Glutamatergic neuron (in vitro differentiated cells): ENCODE data around the gene FILIP1L. TPM values are rescaled to one million over a fixed set of nuclear protein-coding genes. Genes with fewer than 3 reads are reported as not detected.
A peak's percentile ranks its signal among the peaks of the same experiment; 100 is the strongest.

Source experiments
- DNase-seq: peaks from one replicate; pipeline ENCODE4 v3.0.0; 2022
- H3K27ac Mint-ChIP-seq: one replicate; pipeline ENCODE4 v1.8.0; 2020; ENCODE audit warnings: mild to moderate bottlenecking, mixed read lengths, inconsistent platforms; ENCODE audit not compliant: unreplicated experiment
- H3K27me3 Mint-ChIP-seq: one replicate; pipeline ENCODE4 v1.8.0; 2020; ENCODE audit warnings: mild to moderate bottlenecking, moderate library complexity, mixed read lengths, inconsistent platforms; ENCODE audit not compliant: unreplicated experiment
- H3K36me3 Mint-ChIP-seq: one replicate; pipeline ENCODE4 v1.8.0; 2020; ENCODE audit warnings: mild to moderate bottlenecking, mixed read lengths, inconsistent platforms; ENCODE audit not compliant: unreplicated experiment
- H3K4me1 Mint-ChIP-seq: one replicate; pipeline ENCODE4 v1.8.0; 2020; ENCODE audit warnings: mild to moderate bottlenecking, low read depth, mixed read lengths, inconsistent platforms; ENCODE audit not compliant: unreplicated experiment
- H3K4me3 Mint-ChIP-seq: one replicate; pipeline ENCODE4 v1.8.0; 2020; ENCODE audit warnings: mild to moderate bottlenecking, mixed read lengths, inconsistent platforms; ENCODE audit not compliant: unreplicated experiment
- H3K9me3 Mint-ChIP-seq: one replicate; pipeline ENCODE4 v1.8.0; 2020; ENCODE audit warnings: mild to moderate bottlenecking, moderate library complexity, mixed read lengths, inconsistent platforms; ENCODE audit not compliant: unreplicated experiment
- long read RNA-seq: library from polyadenylated mRNA; unstranded; transcript quantifications from one replicate; pipeline ENCODE4 v2.0.0, GENCODE V29; 2020; ENCODE audit not compliant: unreplicated experiment
- total RNA-seq: library from RNA; stranded (reverse); fragmentation: NEBNext Ultra II Directional; extraction: Animal tissue kit (Norgen Biotek cat#: 25700); gene quantifications from one replicate; pipeline ENCODE4 v1.2.1, GENCODE V29; 2021; ENCODE audit not compliant: unreplicated experiment
- TF ChIP-seq, protein P1 (sequence below): fragments of 200-600 bp; sonication (generic); IDR thresholded peaks from one replicate; pipeline ENCODE4 v1.5.0; 2021; ENCODE audit not compliant: partially characterized antibody, unreplicated experiment

Gene FILIP1L
- total RNA-seq, result 4.3 TPM
- long read RNA-seq, partial matches to known transcripts, result 0 of 7 reads
- long read RNA-seq, other reads (novel, unspliced or antisense), result 5 of 7 reads

GRCh38 chr3:100114413-100115030 is at the start of gene FILIP1L:
Gene FILIP1L (minus strand): TSS chr3:100114501.
- DNase-seq, result no peak
- no peaks in the 10 kb centered on the region for H3K27me3 Mint-ChIP-seq
- peaks cover 4% of the 10 kb centered on the region for H3K4me1 Mint-ChIP-seq
- TF ChIP-seq, protein P1, sequence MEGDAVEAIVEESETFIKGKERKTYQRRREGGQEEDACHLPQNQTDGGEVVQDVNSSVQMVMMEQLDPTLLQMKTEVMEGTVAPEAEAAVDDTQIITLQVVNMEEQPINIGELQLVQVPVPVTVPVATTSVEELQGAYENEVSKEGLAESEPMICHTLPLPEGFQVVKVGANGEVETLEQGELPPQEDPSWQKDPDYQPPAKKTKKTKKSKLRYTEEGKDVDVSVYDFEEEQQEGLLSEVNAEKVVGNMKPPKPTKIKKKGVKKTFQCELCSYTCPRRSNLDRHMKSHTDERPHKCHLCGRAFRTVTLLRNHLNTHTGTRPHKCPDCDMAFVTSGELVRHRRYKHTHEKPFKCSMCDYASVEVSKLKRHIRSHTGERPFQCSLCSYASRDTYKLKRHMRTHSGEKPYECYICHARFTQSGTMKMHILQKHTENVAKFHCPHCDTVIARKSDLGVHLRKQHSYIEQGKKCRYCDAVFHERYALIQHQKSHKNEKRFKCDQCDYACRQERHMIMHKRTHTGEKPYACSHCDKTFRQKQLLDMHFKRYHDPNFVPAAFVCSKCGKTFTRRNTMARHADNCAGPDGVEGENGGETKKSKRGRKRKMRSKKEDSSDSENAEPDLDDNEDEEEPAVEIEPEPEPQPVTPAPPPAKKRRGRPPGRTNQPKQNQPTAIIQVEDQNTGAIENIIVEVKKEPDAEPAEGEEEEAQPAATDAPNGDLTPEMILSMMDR, result no peak
- H3K27ac Mint-ChIP-seq, result peak within 1 kb of the TSS; percentile 12
- H3K4me3 Mint-ChIP-seq, result no peak within 1 kb of the TSS
- H3K36me3 Mint-ChIP-seq, result no peaks in the 10 kb centered on the region
- no peaks in the 10 kb centered on the region for H3K9me3 Mint-ChIP-seq

GRCh38 chr3:100163787-100164186 is 49.5 kb upstream of the FILIP1L start:
- H3K27me3 Mint-ChIP-seq, result no peaks in the 10 kb centered on the region
- TF ChIP-seq, protein P1, result no peak
- DNase-seq, result no peak
- H3K4me3 Mint-ChIP-seq, result no peak overlapping the region
- no peaks in the 10 kb centered on the region for H3K9me3 Mint-ChIP-seq
- no peak overlapping the region for H3K27ac Mint-ChIP-seq
- no peaks in the 10 kb centered on the region for H3K36me3 Mint-ChIP-seq
- H3K4me1 Mint-ChIP-seq, result no peaks in the 10 kb centered on the region

DNA sequence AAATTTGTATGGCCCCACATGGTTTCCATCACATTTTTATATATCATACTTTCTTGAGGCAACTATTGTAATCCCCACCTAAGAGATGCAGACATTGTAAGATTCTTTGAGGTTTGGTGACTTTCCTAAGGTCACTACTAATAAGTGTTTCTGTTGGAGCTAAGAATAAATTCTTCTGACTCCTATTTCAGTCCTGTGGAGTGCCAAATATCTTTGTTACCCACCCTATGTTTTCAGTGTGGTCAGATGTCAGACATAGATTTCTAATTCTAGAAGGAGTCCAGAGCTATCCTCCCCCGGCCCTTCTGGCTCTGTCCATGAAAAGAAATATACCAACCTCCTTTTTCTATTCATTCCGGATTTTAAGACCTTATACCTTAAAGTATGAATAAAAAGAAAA is 46.2 kb upstream of the FILIP1L start:
- Mint-ChIP-seq H3K27me3 (peaks cover 2% of the 10 kb centered on the region), H3K27ac (no peak overlapping the region), H3K4me1 (no peaks in the 10 kb centered on the region), H3K9me3 (peaks cover 3% of the 10 kb centered on the region), H3K4me3 (no peak overlapping the region), H3K36me3 (peaks cover 5% of the 10 kb centered on the region)
- TF ChIP-seq, protein P1, result no peak
- DNase-seq, result no peak

DNA sequence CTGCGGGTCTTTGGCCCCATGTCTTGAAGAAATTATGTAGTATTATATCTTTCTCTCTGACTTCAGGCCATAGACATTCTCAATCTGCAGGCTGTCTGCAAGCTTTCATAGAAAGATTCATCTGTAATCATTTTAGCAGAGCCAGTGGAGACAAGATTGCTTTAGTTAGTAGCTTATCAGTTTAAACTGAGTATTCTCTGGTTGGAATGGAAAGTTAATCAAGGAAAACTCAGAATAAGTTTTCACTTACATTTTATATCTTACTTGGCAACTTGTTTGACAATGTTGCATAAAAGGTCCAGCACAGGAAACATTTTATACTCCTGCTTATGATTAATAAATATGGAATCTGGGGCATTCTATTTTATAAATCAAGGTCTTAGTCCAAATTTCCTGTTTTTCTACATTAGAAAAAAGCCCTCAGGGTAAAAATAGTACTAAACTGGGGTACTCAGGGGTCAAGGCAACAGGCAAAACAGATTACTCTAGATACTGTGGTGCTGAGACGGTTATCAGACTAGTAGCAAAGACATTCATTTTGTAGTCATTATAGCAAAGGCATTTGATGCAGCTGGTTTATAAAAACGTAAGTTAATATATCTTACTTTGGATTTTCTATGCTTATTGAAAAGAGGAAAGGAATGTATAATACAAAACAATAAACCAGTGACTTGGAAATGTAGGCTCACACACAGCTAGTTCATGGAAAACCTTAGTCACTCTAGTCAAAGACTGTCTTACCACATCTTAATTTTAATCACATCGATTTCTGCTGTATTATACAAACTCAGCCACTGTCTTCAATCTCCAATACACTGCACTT is 45.2 kb upstream of the FILIP1L start:
- Mint-ChIP-seq H3K4me1 (no peaks in the 10 kb centered on the region), H3K27me3 (peaks cover 2% of the 10 kb centered on the region), H3K36me3 (peaks cover 12% of the 10 kb centered on the region), H3K9me3 (peaks cover 3% of the 10 kb centered on the region), H3K4me3 (no peak overlapping the region), H3K27ac (no peak overlapping the region)
- DNase-seq, result no peak
- TF ChIP-seq, protein P1, result no peak

DNA sequence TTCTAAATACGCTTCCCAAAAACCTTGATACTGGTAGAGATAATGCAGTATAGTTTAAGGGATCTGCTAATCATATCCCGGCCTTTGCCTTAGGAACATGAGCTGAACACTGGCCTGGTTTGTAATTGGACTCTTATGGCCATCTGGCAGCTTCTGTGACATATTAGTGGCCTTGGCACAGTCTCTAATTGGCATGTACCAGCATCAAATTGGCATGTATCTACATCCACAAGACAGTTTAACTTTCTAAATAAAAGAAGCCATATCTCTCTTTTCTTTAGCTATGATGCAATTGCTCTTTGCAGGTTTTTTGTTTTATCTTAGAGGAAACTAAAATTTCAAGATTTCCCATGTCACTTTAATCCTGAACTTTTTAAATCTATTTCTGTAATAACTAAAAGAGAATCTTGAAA is 44.6 kb upstream of the FILIP1L start:
- H3K27me3 Mint-ChIP-seq, result peaks cover 2% of the 10 kb centered on the region
- H3K36me3 Mint-ChIP-seq, result peaks cover 12% of the 10 kb centered on the region
- H3K9me3 Mint-ChIP-seq, result peaks cover 3% of the 10 kb centered on the region
- no peak overlapping the region for H3K4me3 Mint-ChIP-seq
- no peak for DNase-seq
- no peaks in the 10 kb centered on the region for H3K4me1 Mint-ChIP-seq
- H3K27ac Mint-ChIP-seq, result no peak overlapping the region
- TF ChIP-seq, protein P1, result no peak
